GM19240 (cell line): ENCODE measurements around the gene MKI67.

ENCODE experiments used
- DNase-seq: peaks from one replicate; pipeline ENCODE4 v3.0.0; 2011; ENCODE audit warnings: low spot score; ENCODE audit not compliant: insufficient read length

The MKI67 gene

DNA sequence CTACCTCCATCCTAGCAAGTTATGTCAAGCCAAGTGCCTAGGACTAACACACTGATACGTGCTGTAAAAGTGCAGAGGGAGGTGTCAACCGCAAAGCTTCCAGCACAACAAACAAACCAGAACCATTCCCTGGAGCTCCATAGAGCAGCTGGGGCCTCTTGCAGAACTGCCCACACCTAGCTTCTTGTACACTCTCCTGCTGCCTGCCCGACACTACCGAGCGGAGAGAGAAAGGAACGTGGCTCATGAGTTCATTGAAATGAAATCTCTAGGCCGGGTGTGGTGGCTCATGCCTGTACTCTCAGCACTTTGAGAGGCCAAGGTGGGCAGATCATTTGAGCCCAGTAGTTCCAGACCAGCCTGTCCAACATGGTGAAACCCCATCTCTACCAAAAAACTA is 73.5 kb downstream of the MKI67 start:
- no peak for DNase-seq

- no peak for DNase-seq
Observed at GRCh38 chr10:128051548-128051947, 74.7 kb downstream of the MKI67 start.

DNA sequence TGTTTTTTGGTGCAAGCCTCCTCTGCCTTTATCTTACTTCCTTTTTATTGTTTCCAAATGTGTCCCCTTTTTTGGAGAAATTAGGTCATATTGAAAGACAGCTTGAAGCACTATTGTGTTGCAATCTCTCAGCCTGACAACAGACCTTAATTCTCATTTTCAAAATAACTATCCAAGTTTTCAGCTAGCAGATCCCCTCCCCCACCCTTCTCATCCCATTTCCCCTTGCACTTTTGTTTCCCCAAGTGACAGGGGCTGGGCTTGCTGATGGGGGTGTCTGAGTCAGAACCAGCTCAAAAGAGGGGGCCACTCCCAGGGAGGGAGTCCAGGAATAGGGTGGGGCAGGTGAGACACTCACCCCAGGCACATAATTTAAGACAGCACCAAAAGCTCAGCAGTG is 75.3 kb downstream of the MKI67 start:
- DNase-seq: no peak

DNA sequence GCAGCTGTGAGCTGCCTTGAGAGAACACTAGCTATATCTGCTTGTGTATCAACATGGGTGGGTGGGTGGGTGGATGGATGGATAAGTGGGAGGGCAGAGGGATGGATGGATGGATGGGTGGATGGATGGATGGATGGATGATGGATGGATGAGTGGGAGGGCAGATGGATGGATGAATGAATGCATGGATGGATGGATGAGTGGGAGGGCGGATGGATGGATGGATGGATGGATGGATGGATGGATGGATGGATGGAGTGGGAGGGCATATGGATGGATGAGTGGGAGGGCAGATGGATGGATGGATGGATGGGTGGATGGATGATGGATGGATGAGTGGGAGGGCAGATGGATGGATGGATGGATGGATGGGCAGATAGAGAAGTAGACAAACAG is 76.1 kb downstream of the MKI67 start:
- DNase-seq: no peak

GRCh38 chr10:128049226-128050120 is 76.8 kb downstream of the MKI67 start:
- DNase-seq: no peak

DNA sequence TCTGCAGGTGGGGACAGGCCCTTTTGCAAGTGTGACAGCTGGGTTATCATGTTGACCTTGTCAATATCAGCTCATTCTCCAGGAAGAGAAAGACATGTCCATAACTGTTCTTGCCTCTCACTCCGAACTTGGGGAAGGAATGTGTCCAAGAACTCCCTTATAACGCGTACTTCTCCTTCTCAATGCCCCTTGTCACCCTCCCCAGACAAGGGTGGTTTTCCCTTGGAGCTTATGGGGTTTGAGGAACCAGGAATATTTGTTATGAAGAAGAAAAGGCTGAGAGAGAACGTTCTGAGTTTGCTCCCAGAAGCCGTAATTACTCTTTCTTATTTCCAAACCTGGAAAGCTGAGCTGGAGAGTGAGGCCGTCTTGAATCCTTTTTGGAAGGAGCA is 77.4 kb downstream of the MKI67 start:
- no peak for DNase-seq

- DNase-seq: no peak
Observed at GRCh38 chr10:128047991-128048818, 78.0 kb downstream of the MKI67 start.

GRCh38 chr10:128047351-128047750 is 78.9 kb downstream of the MKI67 start:
- peak; percentile 94 for DNase-seq

GRCh38 chr10:128046953-128047290 is 79.3 kb downstream of the MKI67 start:
- no peak for DNase-seq
